HG03571 (cell line): ENCODE results near the gene SLC16A12.
"Not testable (repeated sequence)": the region's sequence is repeated elsewhere in the genome, so short reads cannot be mapped to it uniquely, and the experiment has no call there.

ENCODE experiments used
- ATAC-seq: cut with Tn5 transposase; IDR thresholded peaks from one replicate; pipeline ENCODE4 v1.9.1; 2021; ENCODE audit not compliant: unreplicated experiment

The SLC16A12 gene

DNA sequence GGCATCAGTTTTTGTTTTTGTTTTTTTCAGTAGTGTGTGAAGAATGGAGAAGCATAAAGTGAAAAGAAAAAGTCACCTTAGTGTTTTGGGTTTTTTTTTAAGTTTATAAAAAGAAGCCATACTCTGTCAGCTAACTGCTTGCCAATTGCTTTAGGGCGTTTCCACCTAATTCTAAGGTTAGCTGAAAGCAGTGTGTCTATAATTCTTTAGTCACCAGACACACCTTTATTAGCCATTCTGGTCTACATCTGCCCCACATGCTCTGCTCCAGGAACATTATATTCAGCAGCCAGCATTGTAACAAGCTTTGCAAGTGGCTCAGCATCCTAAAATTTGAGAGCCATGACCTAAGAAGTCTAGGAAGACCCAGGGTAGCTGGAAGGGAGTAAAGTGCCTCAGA is 14.1 kb upstream of the SLC16A12 start:
- ATAC-seq: no peak

DNA sequence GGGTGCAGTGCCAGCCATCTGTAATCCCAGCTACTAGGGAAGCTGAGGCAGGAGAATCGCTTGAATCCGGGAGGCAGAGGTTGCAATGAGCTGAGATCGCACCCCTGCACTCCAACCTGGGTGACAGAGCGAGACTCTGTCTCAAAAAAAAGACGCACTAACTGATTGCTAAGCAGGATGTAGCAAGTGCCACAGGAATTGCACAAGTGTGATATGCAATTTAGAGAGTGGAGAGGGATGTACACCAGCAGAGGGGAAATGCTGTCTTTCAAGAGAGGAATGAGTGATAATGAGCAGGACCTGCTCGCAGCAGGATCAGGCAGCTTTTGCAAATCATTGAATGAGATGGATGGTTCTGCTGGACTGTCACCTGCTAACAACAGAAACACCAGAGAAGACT is 13.3 kb upstream of the SLC16A12 start:
- ATAC-seq: no peak

DNA sequence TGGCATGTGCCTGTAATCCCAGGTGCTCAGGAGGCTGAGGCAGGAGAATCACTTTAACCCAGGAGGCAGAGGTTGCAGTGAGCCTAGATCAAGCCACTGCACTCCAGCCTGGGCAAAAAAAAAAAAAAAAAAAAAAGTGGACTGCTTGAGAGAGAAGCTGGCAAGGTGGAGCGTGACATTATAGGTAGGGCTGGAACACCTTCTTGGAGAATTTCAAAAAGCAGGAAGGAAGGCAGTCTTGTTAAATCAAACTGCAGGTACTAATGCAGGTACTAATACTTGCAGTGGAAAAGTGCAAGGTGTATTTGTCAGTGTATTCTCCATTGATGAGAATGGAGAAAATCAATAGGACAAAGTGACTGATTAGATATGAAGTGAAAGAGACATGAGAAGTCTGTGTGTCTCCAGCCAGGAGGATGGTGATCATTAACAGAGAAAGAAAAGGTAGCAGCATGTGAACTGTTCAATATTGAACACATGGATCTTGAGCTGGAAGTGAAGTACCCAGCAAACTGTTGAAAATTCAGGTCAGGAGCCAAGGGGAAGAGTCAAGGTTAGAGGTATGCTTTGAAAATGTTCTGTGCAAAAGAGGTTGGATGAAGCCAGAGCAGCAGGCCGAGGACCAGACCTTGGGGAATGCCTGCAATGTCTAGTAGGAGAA is 12.6 kb upstream of the SLC16A12 start:
- no peak for ATAC-seq

DNA sequence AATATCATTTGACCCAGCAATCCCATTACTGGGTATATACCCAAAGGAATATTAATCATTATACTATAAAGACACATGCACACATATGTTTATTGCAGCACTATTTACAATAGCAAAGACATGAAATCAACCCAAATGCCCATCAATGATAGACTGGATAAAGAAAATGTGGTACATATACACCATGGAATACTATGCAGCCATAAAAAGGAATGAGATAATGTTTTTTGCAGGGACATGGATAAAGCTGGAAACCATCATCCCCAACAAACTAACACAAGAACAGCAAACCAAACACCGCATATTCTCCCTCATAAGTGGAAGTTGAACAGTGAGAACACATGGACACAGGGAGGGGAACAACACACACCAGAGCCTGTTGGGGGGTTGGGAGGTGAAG is 11.3 kb upstream of the SLC16A12 start:
- not testable (repeated sequence) for ATAC-seq

DNA sequence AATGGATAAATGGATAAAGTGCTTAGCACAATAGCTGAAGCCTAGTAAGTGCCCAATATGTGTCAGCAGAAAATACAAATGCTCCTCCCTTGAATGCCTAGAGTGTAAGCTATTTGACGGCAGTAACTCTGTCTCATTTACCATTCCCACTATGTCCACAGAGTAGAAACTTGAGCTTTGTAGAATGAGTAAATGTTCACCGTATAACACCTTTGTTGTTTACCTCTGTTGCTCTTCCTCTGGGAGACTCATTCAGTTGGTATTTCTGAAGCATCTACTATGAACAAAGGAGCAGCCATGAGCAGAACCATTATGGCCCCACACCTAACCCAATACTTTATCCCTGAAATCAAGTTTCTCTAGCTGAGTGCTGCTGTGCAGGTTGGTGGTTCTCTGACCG is 8.4 kb upstream of the SLC16A12 start:
- ATAC-seq: no peak

DNA sequence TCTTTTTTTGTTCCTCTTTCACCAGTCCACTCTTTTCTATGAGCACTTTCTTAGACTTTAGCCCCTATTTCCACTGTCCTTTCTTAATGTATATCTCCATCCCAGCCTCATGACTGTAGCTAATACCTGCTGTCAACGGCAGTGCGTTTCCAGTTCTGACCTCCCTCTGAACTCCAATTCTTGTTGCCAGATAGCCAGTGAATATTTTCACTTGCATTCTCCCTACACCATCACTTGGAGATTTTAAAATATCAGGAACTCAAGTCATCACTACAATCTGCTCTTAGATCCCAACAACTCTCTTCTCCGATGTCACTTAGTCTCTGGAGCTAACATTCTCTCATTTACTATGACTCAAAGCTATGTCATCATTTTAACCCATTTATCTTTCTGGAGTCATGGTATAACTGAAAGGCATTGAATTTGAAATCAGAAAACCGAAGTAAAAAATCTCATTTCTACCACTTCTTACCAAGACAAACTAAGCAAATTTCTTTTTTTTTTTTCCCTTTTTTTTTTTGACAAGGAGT is 5.1 kb upstream of the SLC16A12 start:
- ATAC-seq: no peak

DNA sequence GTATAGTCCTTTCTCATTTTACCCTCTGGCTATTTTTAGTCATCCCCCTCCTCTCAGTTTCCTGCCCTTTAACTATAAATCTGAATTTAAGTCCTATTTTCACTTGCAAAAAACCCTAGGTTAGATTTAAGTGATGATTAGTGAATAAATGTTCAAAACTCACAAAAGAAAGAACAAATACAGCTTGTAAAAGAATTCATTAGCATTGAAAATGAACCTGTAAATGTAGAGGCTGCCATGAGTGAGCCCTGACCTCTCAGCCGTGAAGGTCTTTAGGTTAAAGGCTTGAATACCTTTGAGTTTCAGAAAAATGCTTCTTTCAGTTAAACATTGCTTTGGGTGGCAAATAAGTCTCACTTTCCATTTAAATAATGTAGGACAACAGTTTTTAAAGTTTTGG is 2.0 kb upstream of the SLC16A12 start:
- no peak for ATAC-seq

DNA sequence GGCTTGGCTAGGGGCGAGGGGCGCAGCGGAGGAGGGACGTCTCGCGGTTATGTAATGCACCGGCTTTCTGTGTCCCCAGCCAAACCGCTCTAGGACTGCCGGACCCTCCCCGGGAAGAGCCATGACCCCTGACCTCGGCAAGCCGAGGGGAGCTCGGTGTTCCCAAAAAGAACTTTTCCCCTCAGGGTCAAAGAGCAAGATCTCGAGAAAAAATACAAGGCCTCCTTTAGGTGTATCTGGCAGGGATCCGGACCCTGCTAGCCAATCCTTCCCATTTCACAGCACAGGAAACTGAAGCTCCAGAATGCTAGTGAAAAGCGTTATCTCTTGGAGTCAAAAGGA is 590 bp upstream of the SLC16A12 start:
- no peak for ATAC-seq

DNA sequence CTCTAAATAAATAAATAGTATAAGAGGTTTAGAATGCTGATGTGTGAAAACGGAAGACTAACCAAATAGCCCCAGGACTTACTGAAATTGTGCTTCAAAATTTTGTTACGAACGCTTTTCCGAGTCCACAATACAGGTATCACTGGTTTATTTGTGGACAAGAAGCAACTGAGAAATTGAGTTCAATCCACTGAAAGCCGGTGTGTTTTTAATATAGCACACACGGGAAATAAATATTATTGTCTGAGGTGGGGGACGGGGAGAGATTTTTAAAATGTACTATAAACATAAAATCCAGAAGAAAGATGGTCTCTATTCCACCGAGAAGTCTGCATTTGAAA is 598 bp downstream of the SLC16A12 start:
- ATAC-seq: no peak

DNA sequence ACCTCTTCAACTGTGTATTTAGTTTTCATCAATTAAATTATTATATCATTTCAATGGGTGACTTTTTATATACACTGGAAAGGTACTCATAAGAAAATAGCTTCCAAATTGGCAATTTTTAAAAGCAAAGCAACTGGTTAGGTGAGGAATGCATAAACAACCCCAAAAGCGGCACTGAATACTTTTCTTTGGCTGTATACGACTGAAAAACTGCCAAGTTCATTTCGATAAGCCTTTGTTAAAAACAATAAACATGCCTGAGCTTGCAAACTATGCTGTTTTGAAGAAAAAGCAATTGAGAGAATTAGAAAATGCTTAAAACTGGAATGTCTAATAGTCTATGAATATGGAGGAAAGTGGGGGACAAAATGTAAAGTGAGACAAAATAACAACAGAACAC is 2.9 kb downstream of the SLC16A12 start:
- no peak for ATAC-seq

DNA sequence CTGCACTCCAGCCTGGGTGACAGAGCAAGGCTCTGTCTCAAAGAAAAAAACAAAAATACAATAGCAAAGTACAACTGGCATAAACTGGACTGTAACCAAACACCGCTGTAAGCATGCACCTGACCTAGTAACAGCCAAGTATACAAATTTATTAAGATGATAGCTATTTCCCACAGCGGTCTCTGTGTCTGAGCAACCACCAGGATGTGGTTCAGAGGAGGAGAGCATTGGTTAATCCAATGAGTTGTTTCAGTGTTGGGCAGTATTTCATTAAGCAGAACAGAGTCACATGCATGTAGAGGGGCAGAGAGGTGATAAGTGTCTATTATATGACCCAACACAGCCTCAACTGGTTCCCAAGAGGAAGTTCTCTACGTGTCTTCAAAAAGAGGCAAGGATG is 4.0 kb downstream of the SLC16A12 start:
- ATAC-seq: no peak

DNA sequence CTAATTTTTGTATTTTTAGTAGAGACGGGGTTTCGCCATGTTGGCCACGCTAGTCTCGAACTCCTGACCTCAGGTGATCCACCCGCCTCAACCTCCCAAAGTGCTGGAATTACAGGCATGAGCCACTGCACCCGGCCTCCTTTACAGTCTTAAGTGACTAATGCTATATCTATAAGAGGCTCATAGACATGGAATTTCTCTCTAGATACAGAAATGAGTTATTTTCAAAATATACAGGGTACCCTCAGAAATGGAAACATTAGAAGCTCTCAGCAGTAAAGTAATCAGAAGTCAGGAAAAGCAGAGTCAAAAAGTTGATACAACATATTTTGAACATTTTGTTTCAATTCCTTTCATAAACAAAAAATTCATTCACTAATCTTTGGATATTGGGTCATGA is 5.7 kb downstream of the SLC16A12 start:
- not testable (repeated sequence) for ATAC-seq

DNA sequence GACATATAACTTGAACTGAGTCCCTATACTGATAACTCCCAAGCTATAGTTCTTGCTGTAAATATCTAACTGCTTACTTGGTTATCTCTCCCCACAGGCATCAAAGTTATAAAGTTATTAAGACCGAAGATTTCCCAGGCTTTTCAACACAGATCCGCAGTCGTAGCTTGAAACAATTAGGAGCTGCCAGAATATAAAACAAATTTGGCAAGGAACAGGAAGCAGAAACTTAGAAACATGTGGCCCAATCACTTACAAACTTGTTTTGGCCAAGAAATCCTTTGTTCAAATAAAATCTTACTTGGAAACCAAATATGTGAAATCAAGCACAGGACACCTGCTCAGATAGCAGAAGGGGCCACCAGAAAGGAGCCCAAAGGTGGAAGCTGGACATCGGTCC is 9.0 kb downstream of the SLC16A12 start:
- no peak for ATAC-seq

DNA sequence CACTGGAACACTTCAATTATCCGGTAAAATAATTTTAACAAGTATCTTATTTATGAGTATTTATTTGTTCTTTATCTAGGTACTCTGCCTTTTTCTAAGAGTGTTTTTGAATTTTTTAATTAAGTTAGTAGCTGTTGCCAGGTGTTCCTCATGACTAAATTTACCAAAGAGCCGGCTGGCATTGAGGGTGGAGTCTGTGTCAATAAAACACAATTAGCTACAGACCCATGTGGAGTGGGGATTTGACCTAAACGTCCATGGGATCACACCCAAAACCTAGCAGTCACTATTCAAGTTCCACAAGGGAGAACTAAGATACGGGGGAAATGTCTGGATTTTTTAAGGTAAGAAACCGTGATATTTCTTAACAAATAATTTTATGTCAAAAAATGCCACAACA is 9.8 kb downstream of the SLC16A12 start:
- ATAC-seq: no peak

DNA sequence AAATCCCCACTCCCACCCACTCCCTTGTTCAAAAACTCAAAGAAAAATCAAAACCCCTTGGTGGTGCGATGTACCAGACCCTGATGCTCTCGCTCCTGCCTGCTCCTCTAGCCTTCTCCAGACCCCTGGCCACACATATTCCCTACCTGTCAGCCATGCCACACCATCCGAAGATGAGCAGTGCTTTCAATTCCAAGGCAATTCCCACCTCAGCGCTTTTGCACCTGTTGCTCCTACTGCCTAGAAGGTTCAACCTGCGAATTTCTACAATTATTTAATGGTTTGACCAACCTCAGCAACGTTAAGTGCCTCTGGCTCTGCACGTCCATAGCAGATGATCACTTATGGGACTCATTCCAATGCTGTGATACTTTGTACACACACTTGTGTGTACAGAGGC is 11.1 kb downstream of the SLC16A12 start:
- no peak for ATAC-seq

DNA sequence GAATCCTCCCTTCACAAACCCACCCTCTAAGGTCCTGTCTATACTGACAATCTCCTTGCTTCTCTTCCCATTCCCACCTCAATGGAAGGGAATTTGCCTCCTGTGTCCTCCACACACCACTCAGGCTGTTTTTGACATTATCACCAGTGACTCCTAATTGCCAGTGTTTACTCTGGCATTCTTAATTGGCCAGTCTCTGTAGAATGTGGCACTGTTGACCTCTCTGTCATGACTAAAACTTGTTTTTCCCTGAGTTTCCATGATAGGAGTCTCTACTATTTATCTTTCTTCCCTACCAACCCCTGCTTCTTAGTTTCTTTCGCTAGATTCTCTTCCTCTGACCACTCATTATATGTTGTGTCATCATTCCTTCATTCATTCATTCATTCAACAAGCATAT is 12.1 kb downstream of the SLC16A12 start:
- no peak for ATAC-seq

DNA sequence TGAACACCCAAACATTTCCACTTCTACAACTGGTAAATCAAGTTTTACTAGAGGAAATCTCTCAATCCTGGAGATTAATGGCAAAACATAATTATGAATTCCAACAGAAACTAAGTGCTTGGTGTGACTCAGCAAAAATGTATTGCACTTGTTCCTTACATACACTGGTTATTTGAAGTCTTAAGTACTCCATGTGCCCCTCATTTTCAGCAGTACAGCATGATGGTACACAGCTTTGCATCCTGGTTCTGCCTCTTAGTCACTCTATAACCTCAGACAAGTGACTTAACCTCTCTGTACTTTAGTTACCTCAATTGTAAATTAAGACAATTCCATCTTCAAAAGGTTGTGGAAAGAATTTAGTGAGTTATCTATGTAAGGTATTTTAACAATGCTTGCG is 12.9 kb downstream of the SLC16A12 start:
- no peak for ATAC-seq

DNA sequence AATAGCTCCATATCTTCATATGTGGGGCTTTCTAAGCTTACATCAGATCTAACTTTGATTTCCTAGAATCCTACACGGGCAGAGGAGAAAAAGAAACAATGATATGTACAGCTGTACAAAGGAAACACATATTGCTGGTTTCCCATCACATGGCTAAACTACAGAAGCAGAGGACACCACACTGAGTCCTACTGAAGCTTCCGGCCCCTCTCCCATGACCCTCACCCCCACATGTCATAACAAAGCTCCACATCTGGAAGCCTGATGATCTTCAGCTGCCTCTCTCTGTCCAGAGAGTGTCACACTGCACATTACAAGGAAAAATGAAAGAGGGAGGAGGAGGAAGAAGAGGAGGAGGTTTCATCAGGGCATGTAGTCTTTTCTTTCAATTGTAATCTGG is 14.0 kb downstream of the SLC16A12 start:
- ATAC-seq: no peak

DNA sequence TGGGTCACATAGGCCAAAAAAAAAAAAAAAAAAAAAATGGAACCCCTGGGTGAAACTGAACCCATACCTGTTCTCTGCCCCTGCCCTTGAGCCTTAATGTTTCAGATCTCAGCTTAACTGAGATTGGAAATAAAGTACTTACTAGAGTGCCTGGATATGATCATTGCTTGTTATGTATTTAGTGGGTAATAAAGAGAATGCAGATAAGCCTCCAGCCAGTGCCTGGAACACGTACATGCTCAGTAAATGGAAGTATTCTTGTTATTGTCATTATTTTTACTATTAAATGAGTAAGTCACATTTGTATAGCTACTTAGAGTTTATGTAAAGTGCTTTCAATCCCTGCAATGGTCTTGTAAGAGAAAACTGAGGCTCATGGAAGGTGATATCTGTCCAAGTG is 14.7 kb downstream of the SLC16A12 start:
- ATAC-seq: no peak

DNA sequence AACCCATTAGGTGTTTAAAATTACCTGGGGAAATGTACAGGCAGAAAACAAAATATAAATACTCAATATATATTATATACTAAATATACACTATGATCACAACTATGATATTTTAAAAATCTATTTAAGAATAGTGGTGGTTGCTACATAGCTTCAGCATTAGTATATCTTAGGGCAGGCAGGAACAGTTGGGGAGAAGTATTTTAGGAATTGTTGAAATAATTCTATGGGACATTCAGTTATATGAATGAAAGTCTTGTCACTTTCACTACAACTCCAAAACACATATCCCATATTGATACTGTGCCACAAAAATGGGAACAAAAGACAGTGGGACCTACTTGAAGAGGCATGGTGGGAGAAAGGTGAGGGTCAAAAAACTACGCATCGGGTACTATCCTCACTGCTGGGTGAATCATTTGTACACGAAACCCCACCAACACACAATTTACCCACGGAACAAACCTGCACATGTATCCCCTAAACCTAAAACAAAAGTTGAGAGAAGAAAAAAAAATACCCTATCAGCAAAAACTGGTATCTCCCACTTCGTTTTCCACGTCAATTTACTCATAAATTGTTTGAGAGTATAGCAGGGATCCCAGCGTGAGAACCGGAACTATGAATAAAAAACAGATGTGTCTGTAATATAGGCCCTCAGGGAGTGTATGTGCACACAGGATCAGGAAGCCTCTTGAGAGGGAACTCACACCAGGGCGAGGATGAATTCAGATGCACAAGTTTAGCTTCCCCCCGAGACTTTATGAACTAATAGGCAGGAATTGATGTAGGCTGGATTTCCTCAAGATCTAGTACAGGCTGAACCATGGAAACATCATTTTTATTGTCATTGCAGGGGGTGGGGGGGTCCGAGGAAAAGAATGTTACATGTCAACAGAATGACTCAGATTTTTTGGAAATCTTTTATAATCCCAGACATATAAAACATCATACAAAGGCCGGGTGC is 16.2 kb downstream of the SLC16A12 start:
- ATAC-seq: no peak

DNA sequence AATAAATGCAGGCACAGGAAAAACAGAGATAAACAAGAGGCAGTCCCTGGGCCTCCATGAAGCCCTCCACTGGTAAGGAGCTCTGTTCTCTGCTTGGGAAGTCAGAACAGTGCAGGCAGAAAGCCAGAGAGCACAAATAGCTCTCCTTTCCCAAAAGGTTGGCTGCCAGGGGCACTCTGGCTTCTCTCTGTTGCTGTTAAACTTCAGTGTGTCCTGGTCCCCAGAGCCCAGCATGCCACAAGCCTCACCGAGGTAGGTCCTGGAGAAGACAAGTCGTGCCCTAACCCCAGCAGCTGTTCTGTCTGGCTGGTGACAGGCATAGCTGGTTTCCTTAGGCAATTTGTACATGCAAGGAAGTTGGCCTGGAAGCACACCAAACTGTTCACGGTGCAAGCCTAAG is 17.3 kb downstream of the SLC16A12 start:
- no peak for ATAC-seq

DNA sequence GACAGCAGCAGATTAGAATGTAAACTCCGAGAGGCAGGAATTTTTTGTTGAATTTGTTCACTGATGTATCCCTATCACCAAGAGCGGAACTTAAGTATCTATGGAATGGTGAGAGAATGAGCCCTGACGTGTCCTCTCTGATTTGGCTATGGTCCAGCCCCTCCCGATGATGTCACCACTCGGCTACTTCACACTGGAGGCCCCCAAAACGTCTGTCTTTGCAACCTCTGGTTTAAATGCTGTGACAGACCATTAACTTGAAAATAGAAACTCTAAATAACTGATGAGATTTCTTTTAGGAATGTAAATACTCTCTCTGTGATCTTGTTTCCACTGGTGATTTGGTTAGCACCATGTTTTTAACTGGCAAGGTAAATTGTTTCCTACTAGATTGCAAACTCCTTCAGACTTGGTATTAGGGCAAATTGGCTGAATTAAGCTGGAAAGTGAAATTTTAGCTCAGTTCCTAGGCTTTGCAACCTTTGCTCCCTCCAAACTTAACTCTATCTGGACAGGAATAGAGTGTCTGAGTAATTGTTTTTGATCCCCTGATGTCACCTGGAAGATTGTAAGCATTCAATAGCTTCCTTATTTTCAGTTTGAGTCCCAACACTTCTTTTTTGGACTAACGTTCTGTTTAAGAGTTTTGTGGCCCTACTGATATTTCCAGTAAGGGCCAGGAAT is 19.1 kb downstream of the SLC16A12 start:
- no peak for ATAC-seq
